CD4-positive, alpha-beta T cell (primary cell): ENCODE data around the gene NEK7. TPM values are rescaled to one million over a fixed set of nuclear protein-coding genes. Genes with fewer than 3 reads are reported as not detected.

Experiments used
- ATAC-seq: fragments of 200-7000 bp; cut with Tn5 transposase; one replicate; pipeline ENCODE4 v1.10.0; 2022; ENCODE audit warnings: mild to moderate bottlenecking; ENCODE audit not compliant: poor library complexity
- CTCF ChIA-PET: fragments of 350-600 bp; sonication (Branson Sonifier 250); formaldehyde crosslinking; loops from one replicate; lab custom pipeline; 2021; ENCODE audit warnings: antibody characterized with exemption, inconsistent platforms; lab: Charles Lee
- POLR2A ChIA-PET: fragments of 350-600 bp; sonication (Branson Sonifier 250); formaldehyde crosslinking; loops from one replicate; lab custom pipeline; 2021; ENCODE audit warnings: antibody characterized with exemption, inconsistent platforms; lab: Charles Lee
- DNase-seq, 14 experiments: peaks; one replicate each; pipeline ENCODE4 v3.0.0-alpha.2; 2013 to 2020; ENCODE audit warnings: mixed read lengths in 2 of 14
- H3K27ac ChIP-seq, 2 donors: one replicate each; pipeline versions ENCODE4 v1.5.1 to v1.7.0; 2013; ENCODE audit warnings: low read length in 2 of 2, low read depth in 1 of 2, mild to moderate bottlenecking in 1 of 2
- H3K27me3 ChIP-seq, 2 experiments: 1 replicate in 1 of 2; 2 replicates in 1 of 2; pipeline versions ENCODE4 v1.6.1 to v1.7.0; 2013; ENCODE audit warnings: low read length in 2 of 2, control low read depth in 1 of 2, mild to moderate bottlenecking in 1 of 2, moderate library complexity in 1 of 2; ENCODE audit not compliant: insufficient read depth in 2 of 2, control insufficient read depth in 1 of 2
- H3K36me3 ChIP-seq: one replicate; pipeline ENCODE4 v1.6.1; 2013; ENCODE audit warnings: low read length, control low read depth; ENCODE audit not compliant: insufficient read depth
- H3K4me1 ChIP-seq: one replicate; pipeline ENCODE4 v1.6.1; 2013; ENCODE audit warnings: low read length, control low read depth; ENCODE audit not compliant: insufficient read depth
- H3K4me3 ChIP-seq: one replicate; pipeline ENCODE4 v1.5.1; 2013; ENCODE audit warnings: mild to moderate bottlenecking, low read length, moderate library complexity
- H3K9me3 ChIP-seq, 2 experiments: 1 replicate in 1 of 2; 2 replicates in 1 of 2; pipeline versions ENCODE4 v1.6.1 to v1.7.0; 2013; ENCODE audit warnings: low read length in 2 of 2, mild to moderate bottlenecking in 2 of 2, control low read depth in 1 of 2, moderate library complexity in 1 of 2; ENCODE audit not compliant: control insufficient read depth in 1 of 2, insufficient read depth in 1 of 2
- H3K27ac Mint-ChIP-seq: one replicate; pipeline ENCODE4 v1.8.0; 2020; ENCODE audit warnings: mixed read lengths
- H3K27me3 Mint-ChIP-seq: one replicate; pipeline ENCODE4 v1.8.0; 2021; ENCODE audit warnings: mixed read lengths
- H3K36me3 Mint-ChIP-seq: one replicate; pipeline ENCODE4 v1.8.0; 2021; ENCODE audit warnings: low read depth, mixed read lengths
- H3K4me1 Mint-ChIP-seq: one replicate; pipeline ENCODE4 v1.8.0; 2021; ENCODE audit warnings: low read depth, mixed read lengths
- H3K4me3 Mint-ChIP-seq: one replicate; pipeline ENCODE4 v1.8.0; 2020; ENCODE audit warnings: mild to moderate bottlenecking, mixed read lengths
- H3K9me3 Mint-ChIP-seq: one replicate; pipeline ENCODE4 v1.8.0; 2020; ENCODE audit warnings: mixed read lengths
- intact Hi-C, 2 experiments: fragments of 100-400 bp; cut with DNase I in 1 of 2; cut with micrococcal nuclease in 1 of 2; formaldehyde crosslinking; loops; one replicate each; pipeline versions ENCODE4 v1.15.1 to v1.9.0; 2023 to 2025; cut with DNase I, micrococcal nuclease
- total RNA-seq, 174 experiments: library from RNA in 2 of 174; stranded (reverse) in 2 of 174; gene quantifications; one replicate each; pipeline ENCODE4 v1.2.3 and lab custom pipeline; 2021 to 2026
- TF ChIP-seq, protein P1 (sequence below): fragments of 200-600 bp; IDR thresholded peaks from one replicate; pipeline ENCODE4 v1.8.0; 2022; ENCODE audit warnings: antibody characterized with exemption, mild to moderate bottlenecking

Gene NEK7
- total RNA-seq, 2 experiments from 2014 or later, result 11.8 to 13.0 TPM

- Mint-ChIP-seq H3K36me3 (no peaks in the 10 kb centered on the region), H3K27ac (no peak overlapping the region), H3K4me3 (peak overlapping the region; percentile 45), H3K27me3 (no peaks in the 10 kb centered on the region), H3K9me3 (no peaks in the 10 kb centered on the region), H3K4me1 (peaks cover 84% of the 10 kb centered on the region)
- no peaks in the 10 kb centered on the region for H3K36me3 ChIP-seq
- H3K27me3 ChIP-seq, result no peaks in the 10 kb centered on the region
- POLR2A ChIA-PET, result no interaction called here
- CTCF ChIA-PET, result no interaction called here
- TF ChIP-seq, protein P1, sequence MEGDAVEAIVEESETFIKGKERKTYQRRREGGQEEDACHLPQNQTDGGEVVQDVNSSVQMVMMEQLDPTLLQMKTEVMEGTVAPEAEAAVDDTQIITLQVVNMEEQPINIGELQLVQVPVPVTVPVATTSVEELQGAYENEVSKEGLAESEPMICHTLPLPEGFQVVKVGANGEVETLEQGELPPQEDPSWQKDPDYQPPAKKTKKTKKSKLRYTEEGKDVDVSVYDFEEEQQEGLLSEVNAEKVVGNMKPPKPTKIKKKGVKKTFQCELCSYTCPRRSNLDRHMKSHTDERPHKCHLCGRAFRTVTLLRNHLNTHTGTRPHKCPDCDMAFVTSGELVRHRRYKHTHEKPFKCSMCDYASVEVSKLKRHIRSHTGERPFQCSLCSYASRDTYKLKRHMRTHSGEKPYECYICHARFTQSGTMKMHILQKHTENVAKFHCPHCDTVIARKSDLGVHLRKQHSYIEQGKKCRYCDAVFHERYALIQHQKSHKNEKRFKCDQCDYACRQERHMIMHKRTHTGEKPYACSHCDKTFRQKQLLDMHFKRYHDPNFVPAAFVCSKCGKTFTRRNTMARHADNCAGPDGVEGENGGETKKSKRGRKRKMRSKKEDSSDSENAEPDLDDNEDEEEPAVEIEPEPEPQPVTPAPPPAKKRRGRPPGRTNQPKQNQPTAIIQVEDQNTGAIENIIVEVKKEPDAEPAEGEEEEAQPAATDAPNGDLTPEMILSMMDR, result no peak
- peaks cover 29% of the 10 kb centered on the region for H3K4me1 ChIP-seq
- ATAC-seq, result no peak
- no peak for DNase-seq
- no peak overlapping the region for H3K4me3 ChIP-seq
- peaks cover 0 to 8% of the 10 kb centered on the region in 2 experiments for H3K9me3 ChIP-seq
- intact Hi-C loops, result loop anchor here in 1 of 2 experiments (10.0 kb wide), 1 partner anchor 283 kb away; no protein-coding TSS in a partner anchor
- H3K27ac ChIP-seq, result no peak overlapping the region
Measured at GRCh38 chr1:198201956-198202784, 45.4 kb downstream of the NEK7 start.

- DNase-seq (no peak), ATAC-seq (no peak)
- Histone ChIP-seq H3K27me3 (no peaks in the 10 kb centered on the region), H3K4me3 (no peak overlapping the region), H3K4me1 (peaks cover 24% of the 10 kb centered on the region), H3K36me3 (no peaks in the 10 kb centered on the region), H3K27ac (no peak overlapping the region), H3K9me3 (peaks cover 0 to 8% of the 10 kb centered on the region in 2 experiments)
- intact Hi-C loops, result loop anchor here in 1 of 2 experiments (10.0 kb wide), 1 partner anchor 281 kb away; no protein-coding TSS in a partner anchor
- Mint-ChIP-seq H3K4me3 (no peak overlapping the region), H3K4me1 (peaks cover 81% of the 10 kb centered on the region), H3K27me3 (no peaks in the 10 kb centered on the region), H3K27ac (no peak overlapping the region), H3K36me3 (no peaks in the 10 kb centered on the region), H3K9me3 (no peaks in the 10 kb centered on the region)
- TF ChIP-seq, protein P1, result no peak
- POLR2A ChIA-PET, result no interaction called here
- CTCF ChIA-PET, result no interaction called here
Measured at GRCh38 chr1:198203434-198203833, 46.6 kb downstream of the NEK7 start.

DNA sequence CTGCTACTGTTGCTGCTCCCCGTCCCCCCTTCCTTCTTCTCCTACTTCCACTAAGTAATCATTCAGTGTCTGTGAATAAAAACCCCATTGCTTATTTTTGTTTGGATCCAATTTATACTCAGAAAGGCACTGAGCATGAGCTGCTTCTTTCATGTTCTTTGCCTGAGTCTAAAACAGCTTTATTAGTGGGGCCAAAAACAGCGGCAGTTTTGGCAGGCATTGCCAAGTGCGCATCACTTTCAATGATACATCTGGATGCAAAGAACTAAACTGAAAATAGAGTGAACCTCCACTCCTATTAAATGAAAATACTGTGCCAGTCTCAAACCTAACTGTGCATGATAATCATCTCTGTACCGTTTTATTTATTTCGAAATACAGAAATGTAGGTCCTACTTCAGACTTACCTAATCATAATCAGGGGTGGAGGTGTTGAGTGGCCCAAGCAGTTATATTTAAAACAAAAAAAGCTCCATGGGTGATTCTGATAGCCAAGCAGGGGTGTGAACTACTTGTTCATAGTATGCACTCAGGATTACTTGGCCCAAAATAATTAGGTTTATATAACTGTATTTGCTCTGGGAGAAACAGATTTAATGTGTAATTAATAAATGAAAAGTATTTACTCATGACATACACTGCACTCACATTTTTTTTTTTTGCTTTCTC, 48.4 kb downstream of the NEK7 start:
- H3K4me1 ChIP-seq, result peaks cover 16% of the 10 kb centered on the region
- POLR2A ChIA-PET, result interaction anchor here (0.6 kb wide), 1 partner anchor 9 kb away, joined by 3 read pairs; no protein-coding TSS in a partner anchor
- TF ChIP-seq, protein P1, result no peak
- Mint-ChIP-seq H3K4me3 (no peak overlapping the region), H3K27me3 (no peaks in the 10 kb centered on the region), H3K27ac (peak overlapping the region; percentile 64), H3K36me3 (no peaks in the 10 kb centered on the region), H3K4me1 (peaks cover 64% of the 10 kb centered on the region), H3K9me3 (no peaks in the 10 kb centered on the region)
- intact Hi-C loops, result loop anchor here in 1 of 2 experiments (10.0 kb wide), 1 partner anchor 280 kb away; no protein-coding TSS in a partner anchor
- CTCF ChIA-PET, result interaction anchor here (0.9 to 1.3 kb wide), 2 partner anchors 13 to 51 kb away, joined by 3 to 4 read pairs; no protein-coding TSS in a partner anchor
- no peak for DNase-seq
- no peak overlapping the region for H3K27ac ChIP-seq
- ATAC-seq, result no peak
- no peaks in the 10 kb centered on the region for H3K36me3 ChIP-seq
- H3K4me3 ChIP-seq, result no peak overlapping the region
- peaks cover 0 to 8% of the 10 kb centered on the region in 2 experiments for H3K9me3 ChIP-seq
- H3K27me3 ChIP-seq, result no peaks in the 10 kb centered on the region
